Progenitor cell of endocrine pancreas (in vitro differentiated cells): ENCODE results near the gene PRDX3. TPM values are rescaled to one million over a fixed set of nuclear protein-coding genes. Genes with fewer than 3 reads are reported as not detected.
"Not testable (repeated sequence)": the region's sequence is repeated elsewhere in the genome, so short reads cannot be mapped to it uniquely, and the experiment has no call there.

Experiments
- DNase-seq: peaks from one replicate; pipeline ENCODE4 v3.0.0; 2021; ENCODE audit warnings: low spot score; ENCODE audit not compliant: unreplicated experiment
- H3K27ac Mint-ChIP-seq: 2 replicates; pipeline ENCODE4 v1.8.0; 2021; ENCODE audit warnings: mild to moderate bottlenecking, moderate library complexity, mixed read lengths
- H3K27me3 Mint-ChIP-seq: 2 replicates; pipeline ENCODE4 v1.8.0; 2021; ENCODE audit warnings: mixed read lengths
- H3K36me3 Mint-ChIP-seq: 2 replicates; pipeline ENCODE4 v1.8.0; 2022; ENCODE audit warnings: mixed read lengths; ENCODE audit not compliant: insufficient read depth
- H3K4me1 Mint-ChIP-seq: 2 replicates; pipeline ENCODE4 v1.8.0; 2021; ENCODE audit warnings: low read depth, mixed read lengths
- H3K4me3 Mint-ChIP-seq: 2 replicates; pipeline ENCODE4 v1.8.0; 2021; ENCODE audit warnings: low read depth, mild to moderate bottlenecking, moderate library complexity, mixed read lengths
- H3K9me3 Mint-ChIP-seq: 2 replicates; pipeline ENCODE4 v1.8.0; 2021; ENCODE audit warnings: low read depth, mixed read lengths
- CTCF ChIP-seq: fragments of 200-600 bp; sonication (generic); IDR thresholded peaks from one replicate; pipeline ENCODE4 v1.5.0; 2021; ENCODE audit warnings: antibody characterized with exemption, mild to moderate bottlenecking; ENCODE audit not compliant: unreplicated experiment
- total RNA-seq: library from RNA; stranded (reverse); gene quantifications from 2 replicates; pipeline ENCODE4 v1.2.1, GENCODE V29; 2021

Gene PRDX3
- total RNA-seq, 1 donor from 2014 or later, result 117 TPM

- peaks cover 3% of the 10 kb centered on the region for H3K36me3 Mint-ChIP-seq
- no peak for DNase-seq
- TF ChIP-seq CTCF, result no peak
- H3K4me3 Mint-ChIP-seq, result no peak overlapping the region
- H3K4me1 Mint-ChIP-seq, result peaks cover 18% of the 10 kb centered on the region
- H3K9me3 Mint-ChIP-seq, result no peaks in the 10 kb centered on the region
- no peaks in the 10 kb centered on the region for H3K27me3 Mint-ChIP-seq
- H3K27ac Mint-ChIP-seq, result peak overlapping the region; percentile 13
Observed at GRCh38 chr10:119162452-119163092, 16.0 kb downstream of the PRDX3 start.

- Mint-ChIP-seq H3K4me1 (peaks cover 18% of the 10 kb centered on the region), H3K9me3 (no peaks in the 10 kb centered on the region), H3K27ac (peak overlapping the region; percentile 13), H3K36me3 (peaks cover 3% of the 10 kb centered on the region), H3K27me3 (no peaks in the 10 kb centered on the region), H3K4me3 (no peak overlapping the region)
- DNase-seq, result no peak
- TF ChIP-seq CTCF, result no peak
Observed at GRCh38 chr10:119161680-119162451, 16.7 kb downstream of the PRDX3 start.

GRCh38 chr10:119159332-119159731 lies 19.3 kb downstream of the PRDX3 start:
- H3K9me3 Mint-ChIP-seq, result no peaks in the 10 kb centered on the region
- H3K4me1 Mint-ChIP-seq, result peaks cover 12% of the 10 kb centered on the region
- no peak for DNase-seq
- H3K4me3 Mint-ChIP-seq, result no peak overlapping the region
- H3K27me3 Mint-ChIP-seq, result no peaks in the 10 kb centered on the region
- TF ChIP-seq CTCF, result no peak
- H3K27ac Mint-ChIP-seq, result no peak overlapping the region
- peaks cover 6% of the 10 kb centered on the region for H3K36me3 Mint-ChIP-seq

- Mint-ChIP-seq H3K4me3 (no peak overlapping the region), H3K9me3 (no peaks in the 10 kb centered on the region), H3K4me1 (no peaks in the 10 kb centered on the region), H3K36me3 (peaks cover 17% of the 10 kb centered on the region), H3K27me3 (no peaks in the 10 kb centered on the region), H3K27ac (no peak overlapping the region)
- DNase-seq, result no peak
- no peak for TF ChIP-seq CTCF
Observed at GRCh38 chr10:119153661-119154060, 25.0 kb downstream of the PRDX3 start.

- TF ChIP-seq CTCF, result no peak
- Mint-ChIP-seq H3K4me1 (no peaks in the 10 kb centered on the region), H3K9me3 (no peaks in the 10 kb centered on the region), H3K4me3 (no peak overlapping the region), H3K27ac (no peak overlapping the region), H3K36me3 (peaks cover 17% of the 10 kb centered on the region), H3K27me3 (no peaks in the 10 kb centered on the region)
- no peak for DNase-seq
Observed at GRCh38 chr10:119153041-119153440, 25.6 kb downstream of the PRDX3 start.

GRCh38 chr10:119151601-119152000 lies 27.0 kb downstream of the PRDX3 start:
- H3K27me3 Mint-ChIP-seq, DNase-seq, H3K9me3 Mint-ChIP-seq, H3K4me1 Mint-ChIP-seq, H3K4me3 Mint-ChIP-seq, H3K27ac Mint-ChIP-seq: not testable (repeated sequence)
- H3K36me3 Mint-ChIP-seq, result peaks cover 14% of the 10 kb centered on the region
